ENCODE data around the gene FAM229A. TPM values are rescaled to one million over a fixed set of nuclear protein-coding genes. Genes with fewer than 3 reads are reported as not detected.

The FAM229A gene
- total and polyA plus RNA-seq, 9 of the 15 experiments (the other 6 are each of a cell fraction or from before 2014, with no cell fraction given), result 0.04 to 21.6 (median 7.4) TPM

- no peak for TF ChIP-seq CHD7 (IDR thresholded peaks at IDR 0.05; ENCODE audit: low read depth, low read length)
- no peak for TF ChIP-seq ZNF518B (CRISPR knock-in tag; IDR thresholded peaks at IDR 0.05)
- peak; percentile 7 for TF ChIP-seq HNRNPK (IDR thresholded peaks at IDR 0.05; ENCODE audit: low read depth, low read length, poor library complexity, severe bottlenecking)
- no peak for TF ChIP-seq ZNF717 (CRISPR knock-in tag; IDR thresholded peaks at IDR 0.05)
- TF ChIP-seq ZNF561 (CRISPR knock-in tag; conservative IDR thresholded peaks at IDR 0.05), result no peak
- TF ChIP-seq ATF7 (IDR thresholded peaks at IDR 0.05), result 0 out of 2 replicates have a peak, but pooled peaks have one; percentile 25
- TF ChIP-seq, protein P1, sequence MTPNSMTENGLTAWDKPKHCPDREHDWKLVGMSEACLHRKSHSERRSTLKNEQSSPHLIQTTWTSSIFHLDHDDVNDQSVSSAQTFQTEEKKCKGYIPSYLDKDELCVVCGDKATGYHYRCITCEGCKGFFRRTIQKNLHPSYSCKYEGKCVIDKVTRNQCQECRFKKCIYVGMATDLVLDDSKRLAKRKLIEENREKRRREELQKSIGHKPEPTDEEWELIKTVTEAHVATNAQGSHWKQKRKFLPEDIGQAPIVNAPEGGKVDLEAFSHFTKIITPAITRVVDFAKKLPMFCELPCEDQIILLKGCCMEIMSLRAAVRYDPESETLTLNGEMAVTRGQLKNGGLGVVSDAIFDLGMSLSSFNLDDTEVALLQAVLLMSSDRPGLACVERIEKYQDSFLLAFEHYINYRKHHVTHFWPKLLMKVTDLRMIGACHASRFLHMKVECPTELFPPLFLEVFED (CRISPR knock-in tag; conservative IDR thresholded peaks at IDR 0.05), result no peak
These were observed 27.3 kb downstream of the FAM229A start (continued) for GRCh38 chr1:32334864-32335534.

All from K562 (cell line).